ENCODE results near the gene ALDOB. TPM values are rescaled to one million over a fixed set of nuclear protein-coding genes. Genes with fewer than 3 reads are reported as not detected.

Gene ALDOB
- total and polyA plus RNA-seq, 2 of the 13 experiments (the other 11 are each of a cell fraction or from before 2014, with no cell fraction given) = 0.29 to 0.97 TPM

DNA sequence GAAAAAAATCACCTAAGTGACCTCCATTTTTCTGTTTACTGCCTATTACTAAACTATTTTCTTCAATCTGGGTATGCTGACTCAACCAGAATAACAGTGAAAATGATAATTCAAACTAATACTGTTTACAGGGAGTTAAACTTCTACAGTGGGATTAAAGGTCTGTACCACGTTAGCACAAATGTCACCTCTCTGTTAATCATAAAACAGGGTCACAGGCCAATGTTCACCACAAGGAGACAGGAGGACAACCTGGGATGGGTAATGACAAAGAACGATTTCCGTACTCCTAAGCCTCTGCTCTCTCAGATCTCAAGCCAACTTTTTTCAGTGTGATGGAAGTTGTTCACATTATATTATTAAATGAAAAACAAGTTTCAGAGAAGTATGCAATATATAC is 2.3 kb downstream of the ALDOB start (continued):
- TF ChIP-seq, protein P1, sequence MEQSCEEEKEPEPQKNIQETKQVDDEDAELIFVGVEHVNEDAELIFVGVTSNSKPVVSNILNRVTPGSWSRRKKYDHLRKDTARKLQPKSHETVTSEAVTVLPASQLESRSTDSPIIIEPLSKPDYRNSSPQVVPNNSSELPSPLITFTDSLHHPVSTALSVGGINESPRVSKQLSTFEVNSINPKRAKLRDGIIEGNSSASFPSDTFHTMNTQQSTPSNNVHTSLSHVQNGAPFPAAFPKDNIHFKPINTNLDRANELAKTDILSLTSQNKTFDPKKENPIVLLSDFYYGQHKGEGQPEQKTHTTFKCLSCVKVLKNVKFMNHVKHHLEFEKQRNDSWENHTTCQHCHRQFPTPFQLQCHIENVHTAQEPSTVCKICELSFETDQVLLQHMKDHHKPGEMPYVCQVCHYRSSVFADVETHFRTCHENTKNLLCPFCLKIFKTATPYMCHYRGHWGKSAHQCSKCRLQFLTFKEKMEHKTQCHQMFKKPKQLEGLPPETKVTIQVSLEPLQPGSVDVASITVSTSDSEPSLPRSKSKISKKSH (CRISPR knock-in tag; IDR thresholded peaks at IDR 0.05; ENCODE audit: borderline replicate concordance) = no peak
- TF ChIP-seq CBFB (CRISPR knock-in tag; IDR thresholded peaks at IDR 0.05) (peak; percentile 60; the same call in 1 of the 2 replicates), USF2 (IDR thresholded peaks at IDR 0.05; ENCODE audit: low read depth, low read length) (no peak), USF2 (CRISPR knock-in tag; IDR thresholded peaks at IDR 0.05; ENCODE audit: borderline replicate concordance) (no peak), NBN (conservative IDR thresholded peaks at IDR 0.05) (no peak), ZNF75D (CRISPR knock-in tag; IDR thresholded peaks at IDR 0.05; ENCODE audit: borderline replicate concordance) (no peak), HMG20B (CRISPR knock-in tag; conservative IDR thresholded peaks at IDR 0.05) (peak; percentile 63; the same call in 1 of the 2 replicates), E2F2 (CRISPR knock-in tag; IDR thresholded peaks at IDR 0.05; ENCODE audit: borderline replicate concordance) (no peak), PATZ1 (CRISPR knock-in tag; IDR thresholded peaks at IDR 0.05) (no peak), PLSCR1 (CRISPR knock-in tag; IDR thresholded peaks at IDR 0.05; ENCODE audit: borderline replicate concordance) (no peak), ZNF264 (CRISPR knock-in tag; IDR thresholded peaks at IDR 0.05) (peak; percentile 28; the same call in 1 of the 2 replicates)
- TF ChIP-seq, protein P2, sequence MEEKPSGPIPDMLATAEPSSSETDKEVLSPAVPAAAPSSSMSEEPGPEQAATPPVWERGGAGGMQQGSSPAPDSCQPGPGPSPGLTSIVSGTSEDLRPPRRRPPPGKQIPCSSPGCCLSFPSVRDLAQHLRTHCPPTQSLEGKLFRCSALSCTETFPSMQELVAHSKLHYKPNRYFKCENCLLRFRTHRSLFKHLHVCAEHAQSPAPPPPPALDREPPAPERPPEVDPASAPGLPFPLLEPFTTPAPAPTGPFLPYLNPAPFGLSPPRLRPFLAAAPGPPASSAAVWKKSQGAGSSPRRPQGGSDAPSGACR (CRISPR knock-in tag; IDR thresholded peaks at IDR 0.05) = no peak
- TF ChIP-seq, protein P3, sequence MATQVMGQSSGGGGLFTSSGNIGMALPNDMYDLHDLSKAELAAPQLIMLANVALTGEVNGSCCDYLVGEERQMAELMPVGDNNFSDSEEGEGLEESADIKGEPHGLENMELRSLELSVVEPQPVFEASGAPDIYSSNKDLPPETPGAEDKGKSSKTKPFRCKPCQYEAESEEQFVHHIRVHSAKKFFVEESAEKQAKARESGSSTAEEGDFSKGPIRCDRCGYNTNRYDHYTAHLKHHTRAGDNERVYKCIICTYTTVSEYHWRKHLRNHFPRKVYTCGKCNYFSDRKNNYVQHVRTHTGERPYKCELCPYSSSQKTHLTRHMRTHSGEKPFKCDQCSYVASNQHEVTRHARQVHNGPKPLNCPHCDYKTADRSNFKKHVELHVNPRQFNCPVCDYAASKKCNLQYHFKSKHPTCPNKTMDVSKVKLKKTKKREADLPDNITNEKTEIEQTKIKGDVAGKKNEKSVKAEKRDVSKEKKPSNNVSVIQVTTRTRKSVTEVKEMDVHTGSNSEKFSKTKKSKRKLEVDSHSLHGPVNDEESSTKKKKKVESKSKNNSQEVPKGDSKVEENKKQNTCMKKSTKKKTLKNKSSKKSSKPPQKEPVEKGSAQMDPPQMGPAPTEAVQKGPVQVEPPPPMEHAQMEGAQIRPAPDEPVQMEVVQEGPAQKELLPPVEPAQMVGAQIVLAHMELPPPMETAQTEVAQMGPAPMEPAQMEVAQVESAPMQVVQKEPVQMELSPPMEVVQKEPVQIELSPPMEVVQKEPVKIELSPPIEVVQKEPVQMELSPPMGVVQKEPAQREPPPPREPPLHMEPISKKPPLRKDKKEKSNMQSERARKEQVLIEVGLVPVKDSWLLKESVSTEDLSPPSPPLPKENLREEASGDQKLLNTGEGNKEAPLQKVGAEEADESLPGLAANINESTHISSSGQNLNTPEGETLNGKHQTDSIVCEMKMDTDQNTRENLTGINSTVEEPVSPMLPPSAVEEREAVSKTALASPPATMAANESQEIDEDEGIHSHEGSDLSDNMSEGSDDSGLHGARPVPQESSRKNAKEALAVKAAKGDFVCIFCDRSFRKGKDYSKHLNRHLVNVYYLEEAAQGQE (IDR thresholded peaks at IDR 0.05; ENCODE audit: borderline replicate concordance in 1 of 2, low read depth in 1 of 2, low read length in 2 of 2) = no peak
- TF ChIP-seq, protein P4, sequence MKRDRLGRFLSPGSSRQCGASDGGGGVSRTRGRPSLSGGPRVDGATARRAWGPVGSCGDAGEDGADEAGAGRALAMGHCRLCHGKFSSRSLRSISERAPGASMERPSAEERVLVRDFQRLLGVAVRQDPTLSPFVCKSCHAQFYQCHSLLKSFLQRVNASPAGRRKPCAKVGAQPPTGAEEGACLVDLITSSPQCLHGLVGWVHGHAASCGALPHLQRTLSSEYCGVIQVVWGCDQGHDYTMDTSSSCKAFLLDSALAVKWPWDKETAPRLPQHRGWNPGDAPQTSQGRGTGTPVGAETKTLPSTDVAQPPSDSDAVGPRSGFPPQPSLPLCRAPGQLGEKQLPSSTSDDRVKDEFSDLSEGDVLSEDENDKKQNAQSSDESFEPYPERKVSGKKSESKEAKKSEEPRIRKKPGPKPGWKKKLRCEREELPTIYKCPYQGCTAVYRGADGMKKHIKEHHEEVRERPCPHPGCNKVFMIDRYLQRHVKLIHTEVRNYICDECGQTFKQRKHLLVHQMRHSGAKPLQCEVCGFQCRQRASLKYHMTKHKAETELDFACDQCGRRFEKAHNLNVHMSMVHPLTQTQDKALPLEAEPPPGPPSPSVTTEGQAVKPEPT (CRISPR knock-in tag; IDR thresholded peaks at IDR 0.05; ENCODE audit: low read depth) = no peak
